ENCODE data around the gene KLRC1.
"Not testable (repeated sequence)": the region's sequence is repeated elsewhere in the genome, so short reads cannot be mapped to it uniquely, and the experiment has no call there.

KLRC1 gene

GRCh38 chr12:10430623-10431022 lies 22.6 kb downstream of the KLRC1 start:
- no CpG with 5 or more reads among the region's 4 CpGs for WGBS, 2 donors (ENCODE audit: extremely low coverage in 2 of 2, insufficient read length in 2 of 2, insufficient replicate concordance in 1 of 2)
- H3K9ac ChIP-seq (ENCODE audit: low read depth, low read length, poor library complexity); H3K36me3 ChIP-seq (replicated peaks in 1 of 2; ENCODE audit: control insufficient read depth in 2 of 2, insufficient read depth in 2 of 2, low read length in 2 of 2); H3K9me3 ChIP-seq (replicated peaks in 1 of 2; ENCODE audit: control insufficient read depth in 2 of 2, insufficient read depth in 1 of 2, low read depth in 1 of 2, low read length in 2 of 2); H4K8ac ChIP-seq (ENCODE audit: low read depth, low read length); H3K14ac ChIP-seq (ENCODE audit: low read length); H3K18ac ChIP-seq (ENCODE audit: low read length); H3K4me2 ChIP-seq (ENCODE audit: insufficient read depth, low read length, poor library complexity, severe bottlenecking); H3K4me1 ChIP-seq (ENCODE audit: control insufficient read depth in 2 of 2, insufficient read depth in 1 of 2, low read depth in 1 of 2, low read length in 2 of 2); H2BK120ac ChIP-seq (ENCODE audit: low read depth, low read length); H2AK5ac ChIP-seq (ENCODE audit: low read depth, low read length); H2BK5ac ChIP-seq (ENCODE audit: low read length); H3K23ac ChIP-seq (ENCODE audit: low read depth, low read length, poor library complexity); H3K4ac ChIP-seq (ENCODE audit: low read length); H2BK12ac ChIP-seq (ENCODE audit: low read length); H3K27ac ChIP-seq (replicated peaks; ENCODE audit: low read length); H3K27me3 ChIP-seq (ENCODE audit: control insufficient read depth in 3 of 3, insufficient read depth in 3 of 3, low read depth in 1 of 3, low read length in 3 of 3); H2AFZ ChIP-seq (ENCODE audit: low read length); H3K79me1 ChIP-seq (ENCODE audit: low read depth, low read length); H4K91ac ChIP-seq (ENCODE audit: low read depth, low read length, poor library complexity); H3K4me3 ChIP-seq (ENCODE audit: low read length in 2 of 2); H2BK15ac ChIP-seq (ENCODE audit: low read length); DNase-seq (ENCODE audit: low spot score): not testable (repeated sequence)

- WGBS, 2 donors (ENCODE audit: extremely low coverage in 2 of 2, insufficient read length in 2 of 2, insufficient replicate concordance in 1 of 2), result no CpG with 5 or more reads among the region's 8 CpGs
Measured at GRCh38 chr12:10425938-10426337, 27.2 kb downstream of the KLRC1 start.

GRCh38 chr12:10424260-10424899 lies 28.8 kb downstream of the KLRC1 start:
- not testable (repeated sequence) for H2BK15ac ChIP-seq (ENCODE audit: low read length); H2BK120ac ChIP-seq (ENCODE audit: low read depth, low read length); H4K91ac ChIP-seq (ENCODE audit: low read depth, low read length, poor library complexity); H3K14ac ChIP-seq (ENCODE audit: low read length); H3K9ac ChIP-seq (ENCODE audit: low read depth, low read length, poor library complexity); H3K79me1 ChIP-seq (ENCODE audit: low read depth, low read length); H3K27me3 ChIP-seq (ENCODE audit: control insufficient read depth in 3 of 3, insufficient read depth in 3 of 3, low read depth in 1 of 3, low read length in 3 of 3); H3K18ac ChIP-seq (ENCODE audit: low read length); H2AFZ ChIP-seq (ENCODE audit: low read length); H3K4me2 ChIP-seq (ENCODE audit: insufficient read depth, low read length, poor library complexity, severe bottlenecking); DNase-seq (ENCODE audit: low spot score); H2BK5ac ChIP-seq (ENCODE audit: low read length); H3K27ac ChIP-seq (replicated peaks; ENCODE audit: low read length); H3K4me3 ChIP-seq (ENCODE audit: low read length in 2 of 2); H3K9me3 ChIP-seq (replicated peaks in 1 of 2; ENCODE audit: control insufficient read depth in 2 of 2, insufficient read depth in 1 of 2, low read depth in 1 of 2, low read length in 2 of 2); H2AK5ac ChIP-seq (ENCODE audit: low read depth, low read length); H2BK12ac ChIP-seq (ENCODE audit: low read length); H3K23ac ChIP-seq (ENCODE audit: low read depth, low read length, poor library complexity); H4K8ac ChIP-seq (ENCODE audit: low read depth, low read length); H3K36me3 ChIP-seq (replicated peaks in 1 of 2; ENCODE audit: control insufficient read depth in 2 of 2, insufficient read depth in 2 of 2, low read length in 2 of 2); H3K4me1 ChIP-seq (ENCODE audit: control insufficient read depth in 2 of 2, insufficient read depth in 1 of 2, low read depth in 1 of 2, low read length in 2 of 2); H3K4ac ChIP-seq (ENCODE audit: low read length)
- no CpG with 5 or more reads among the region's 1 CpG for WGBS, 2 donors (ENCODE audit: extremely low coverage in 2 of 2, insufficient read length in 2 of 2, insufficient replicate concordance in 1 of 2)

More at GRCh38 chr12:10425938-10426337, 27.2 kb downstream of the KLRC1 start:
- H3K23ac ChIP-seq (ENCODE audit: low read depth, low read length, poor library complexity); H3K4ac ChIP-seq (ENCODE audit: low read length); H2BK15ac ChIP-seq (ENCODE audit: low read length); H3K27me3 ChIP-seq (ENCODE audit: control insufficient read depth in 3 of 3, insufficient read depth in 3 of 3, low read depth in 1 of 3, low read length in 3 of 3); H2BK12ac ChIP-seq (ENCODE audit: low read length); H3K18ac ChIP-seq (ENCODE audit: low read length); H3K4me3 ChIP-seq (ENCODE audit: low read length in 2 of 2); H3K36me3 ChIP-seq (replicated peaks in 1 of 2; ENCODE audit: control insufficient read depth in 2 of 2, insufficient read depth in 2 of 2, low read length in 2 of 2); H3K4me1 ChIP-seq (ENCODE audit: control insufficient read depth in 2 of 2, insufficient read depth in 1 of 2, low read depth in 1 of 2, low read length in 2 of 2); H3K4me2 ChIP-seq (ENCODE audit: insufficient read depth, low read length, poor library complexity, severe bottlenecking); H3K14ac ChIP-seq (ENCODE audit: low read length); H2BK120ac ChIP-seq (ENCODE audit: low read depth, low read length); H3K27ac ChIP-seq (replicated peaks; ENCODE audit: low read length); H3K9ac ChIP-seq (ENCODE audit: low read depth, low read length, poor library complexity); H4K8ac ChIP-seq (ENCODE audit: low read depth, low read length); H3K79me1 ChIP-seq (ENCODE audit: low read depth, low read length); H4K91ac ChIP-seq (ENCODE audit: low read depth, low read length, poor library complexity); H2BK5ac ChIP-seq (ENCODE audit: low read length); H2AK5ac ChIP-seq (ENCODE audit: low read depth, low read length); DNase-seq (ENCODE audit: low spot score); H3K9me3 ChIP-seq (replicated peaks in 1 of 2; ENCODE audit: control insufficient read depth in 2 of 2, insufficient read depth in 1 of 2, low read depth in 1 of 2, low read length in 2 of 2): not testable (repeated sequence)
- peak overlapping the region; percentile 66 for H2AFZ ChIP-seq (ENCODE audit: low read length)

- H3K4me1 ChIP-seq (ENCODE audit: control insufficient read depth in 2 of 2, insufficient read depth in 1 of 2, low read depth in 1 of 2, low read length in 2 of 2); H3K14ac ChIP-seq (ENCODE audit: low read length); H3K4me2 ChIP-seq (ENCODE audit: insufficient read depth, low read length, poor library complexity, severe bottlenecking); DNase-seq (ENCODE audit: low spot score); H3K4me3 ChIP-seq (ENCODE audit: low read length in 2 of 2); H2BK15ac ChIP-seq (ENCODE audit: low read length); H3K23ac ChIP-seq (ENCODE audit: low read depth, low read length, poor library complexity); H3K9me3 ChIP-seq (replicated peaks in 1 of 2; ENCODE audit: control insufficient read depth in 2 of 2, insufficient read depth in 1 of 2, low read depth in 1 of 2, low read length in 2 of 2); H3K79me1 ChIP-seq (ENCODE audit: low read depth, low read length); H3K18ac ChIP-seq (ENCODE audit: low read length); H4K8ac ChIP-seq (ENCODE audit: low read depth, low read length); H4K91ac ChIP-seq (ENCODE audit: low read depth, low read length, poor library complexity); H2AK5ac ChIP-seq (ENCODE audit: low read depth, low read length); H2BK120ac ChIP-seq (ENCODE audit: low read depth, low read length); H3K9ac ChIP-seq (ENCODE audit: low read depth, low read length, poor library complexity); H3K36me3 ChIP-seq (replicated peaks in 1 of 2; ENCODE audit: control insufficient read depth in 2 of 2, insufficient read depth in 2 of 2, low read length in 2 of 2); H3K27me3 ChIP-seq (ENCODE audit: control insufficient read depth in 3 of 3, insufficient read depth in 3 of 3, low read depth in 1 of 3, low read length in 3 of 3); H2AFZ ChIP-seq (ENCODE audit: low read length); H2BK5ac ChIP-seq (ENCODE audit: low read length); H2BK12ac ChIP-seq (ENCODE audit: low read length); H3K4ac ChIP-seq (ENCODE audit: low read length); H3K27ac ChIP-seq (replicated peaks; ENCODE audit: low read length): not testable (repeated sequence)
- WGBS, 2 donors (ENCODE audit: extremely low coverage in 2 of 2, insufficient read length in 2 of 2, insufficient replicate concordance in 1 of 2), result no CpG with 5 or more reads among the region's 3 CpGs
Measured at GRCh38 chr12:10422159-10422558, 31.0 kb downstream of the KLRC1 start.

Measured in neuronal stem cell (in vitro differentiated cells).